ENCODE measurements around the gene CMIP.
A peak's percentile ranks its signal among the peaks of the same experiment; 100 is the strongest.

The CMIP gene

DNA sequence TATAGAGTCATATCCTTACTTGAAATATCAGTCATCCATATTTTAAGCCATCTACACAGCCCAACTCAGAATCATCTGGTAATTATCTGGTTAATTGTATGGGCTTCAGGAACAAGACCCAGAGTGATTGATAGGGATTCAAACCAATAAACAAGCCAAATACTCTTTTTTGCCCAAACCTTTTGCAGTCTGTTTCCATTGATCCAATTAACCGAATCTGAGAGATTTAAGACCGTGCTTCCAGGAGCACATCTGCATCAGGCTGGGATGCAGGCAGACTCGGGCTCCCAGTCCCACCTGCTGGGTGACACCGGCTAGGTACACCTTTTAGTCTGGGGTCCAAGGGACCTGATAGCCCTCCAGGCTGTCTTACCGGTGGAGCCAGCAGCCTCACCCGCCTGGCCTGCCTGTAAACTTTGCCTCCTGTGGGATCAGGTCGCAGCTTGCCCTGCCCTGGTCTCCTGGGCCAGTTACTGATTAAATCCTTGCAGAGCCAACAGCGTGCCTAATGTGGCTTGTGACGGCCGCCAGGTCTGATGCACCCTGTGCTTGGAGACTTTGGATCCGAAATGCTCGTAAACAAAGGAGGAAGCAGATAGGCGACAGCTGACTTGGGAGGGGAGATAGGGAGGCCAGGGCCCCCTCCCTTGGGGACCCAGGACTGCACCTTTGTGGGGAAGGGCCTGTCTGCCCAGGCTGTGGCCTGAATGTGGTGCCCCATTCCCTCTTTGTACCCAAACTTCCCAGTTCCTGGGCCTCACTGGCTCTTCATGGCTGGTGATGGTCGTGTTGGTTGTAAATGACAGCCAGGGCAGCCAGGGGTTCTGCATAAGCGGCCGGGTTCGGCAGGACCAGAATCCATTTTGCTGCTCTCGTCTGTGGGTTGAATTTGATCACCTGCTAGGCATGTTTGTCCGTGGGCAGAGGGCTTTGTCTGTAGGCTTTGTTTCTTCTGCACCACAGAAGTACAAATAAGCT, 3.8 kb downstream of the CMIP start:
- no peak for DNase-seq

DNA sequence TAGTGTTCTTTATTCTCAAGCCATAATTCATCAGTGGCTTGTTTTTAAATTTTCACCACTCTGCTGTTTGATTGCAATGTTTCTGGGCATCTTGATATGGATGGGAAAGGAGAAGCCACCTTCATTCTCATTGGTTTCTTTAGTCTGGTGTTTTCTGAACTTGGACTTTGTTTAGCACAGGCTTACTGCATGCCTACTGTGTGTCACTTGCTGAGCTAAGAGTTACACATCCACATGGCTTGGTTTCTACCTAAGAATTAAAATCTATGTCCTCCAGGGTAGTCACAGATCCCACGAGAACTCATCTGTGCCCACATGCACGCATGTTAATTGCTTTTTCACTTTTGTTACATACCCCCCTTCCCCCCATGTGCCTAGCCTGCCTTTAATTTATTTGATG, 4.6 kb downstream of the CMIP start:
- DNase-seq = no peak

DNA sequence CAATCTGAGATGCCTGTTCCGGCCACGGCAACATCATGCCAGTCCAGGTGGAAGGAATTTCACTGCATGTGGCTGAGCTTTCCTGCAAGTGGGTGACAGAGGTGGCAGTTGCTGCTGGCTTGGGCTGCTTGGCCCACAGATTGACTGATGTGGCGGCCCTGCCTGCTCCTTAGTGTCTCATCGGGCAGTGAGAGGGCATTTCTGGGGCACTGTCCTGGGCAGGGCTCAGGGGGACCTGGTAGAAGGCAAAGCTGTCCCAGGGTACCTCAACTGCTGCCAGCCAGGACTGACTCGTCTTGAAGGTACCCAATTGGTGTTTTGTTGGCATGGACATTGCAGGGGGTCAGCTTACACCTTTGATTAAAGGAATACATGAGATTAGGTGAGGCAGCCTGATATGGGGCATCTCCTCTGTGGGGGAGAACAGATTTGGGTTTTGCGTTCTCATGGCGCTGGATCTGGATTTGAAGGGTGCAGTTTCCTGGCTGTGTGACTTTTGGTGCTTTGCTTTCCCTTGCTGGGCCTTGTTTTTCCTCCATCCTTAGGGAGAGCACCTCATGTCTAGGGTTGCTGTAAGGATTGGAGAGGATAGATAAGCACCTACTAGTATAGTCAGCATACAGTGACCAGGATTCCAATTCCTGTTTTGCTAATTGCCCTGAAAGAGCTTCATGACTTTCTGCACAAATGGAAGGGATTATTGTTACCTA, 5.4 kb downstream of the CMIP start:
- DNase-seq = no peak

DNA sequence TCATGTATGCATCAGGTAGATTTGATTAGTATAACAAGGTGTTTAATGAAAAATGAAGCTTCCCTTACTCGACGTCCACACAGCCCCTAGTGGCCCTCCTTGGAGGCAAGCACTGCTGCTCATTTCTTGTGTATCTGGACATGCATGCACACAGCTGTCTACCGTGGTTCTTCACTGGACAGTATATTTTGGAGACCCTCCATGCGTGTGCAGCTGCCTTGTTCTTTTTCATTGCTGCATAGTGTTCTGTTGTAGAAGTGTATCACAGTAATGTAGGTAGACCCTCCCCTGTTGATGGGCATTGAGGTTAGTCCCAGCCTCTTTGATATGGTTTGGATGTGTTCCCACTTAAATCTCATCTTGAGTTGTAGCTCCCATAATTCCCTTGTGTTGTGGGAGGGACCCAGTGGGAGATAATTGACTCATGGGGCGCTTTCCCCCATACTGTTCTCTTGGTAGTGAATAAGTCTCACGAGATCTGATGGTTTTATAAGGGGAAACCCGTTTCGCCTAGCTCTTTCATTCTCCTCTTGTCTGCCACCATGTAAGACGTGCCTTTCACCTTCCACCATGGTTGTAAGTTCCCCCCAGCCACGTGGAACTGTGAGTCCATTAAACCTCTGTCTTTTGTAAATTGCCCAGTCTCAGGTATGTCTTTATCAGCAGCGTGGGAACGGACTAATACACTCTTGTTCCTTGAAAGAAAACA, 6.3 kb downstream of the CMIP start:
- DNase-seq = no peak

DNA sequence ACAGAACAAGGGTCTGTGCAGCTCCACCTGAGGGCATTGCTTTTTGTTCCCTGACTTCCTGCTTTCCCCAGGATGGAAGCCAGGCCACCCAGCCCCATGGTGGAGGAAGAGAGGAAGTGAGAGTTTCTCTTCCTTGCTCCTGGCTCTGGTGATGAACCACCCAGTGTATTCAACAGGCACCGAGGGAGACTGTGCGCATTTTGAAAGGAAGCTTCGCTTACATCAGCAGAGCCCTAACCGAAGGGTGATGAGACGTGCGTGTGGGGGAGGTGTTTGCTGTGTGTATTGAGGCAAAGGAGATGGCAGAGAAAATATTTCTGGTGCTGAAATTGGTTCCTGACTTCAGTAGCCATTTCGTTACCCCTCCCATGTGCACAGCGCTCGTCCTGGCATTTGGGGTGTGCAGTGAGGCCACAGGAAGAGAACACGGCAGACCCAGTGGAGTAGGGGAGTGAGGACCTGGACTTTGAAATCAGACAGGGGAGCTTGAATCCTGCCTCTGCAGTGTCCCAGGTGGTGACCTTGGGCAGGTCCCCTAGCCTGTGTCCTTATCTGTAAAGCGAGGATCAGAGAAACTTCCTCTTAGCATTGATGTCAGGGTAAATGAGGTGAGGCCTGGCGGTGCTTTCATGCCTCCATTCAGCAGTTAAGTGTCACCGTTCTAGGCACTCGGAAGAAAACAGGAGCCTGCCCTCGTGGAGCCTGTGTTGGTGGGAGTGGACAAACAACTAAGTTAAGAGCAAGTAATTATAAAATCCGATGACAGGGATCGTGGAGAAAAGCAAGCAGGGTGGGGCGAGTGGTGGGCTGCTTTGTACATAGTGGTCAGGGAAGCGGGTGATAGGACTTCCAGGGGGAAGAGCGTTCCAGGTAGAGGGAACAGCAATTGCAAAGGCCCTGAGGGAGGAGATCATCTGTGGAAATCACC, 7.4 kb downstream of the CMIP start:
- no peak for DNase-seq

DNA sequence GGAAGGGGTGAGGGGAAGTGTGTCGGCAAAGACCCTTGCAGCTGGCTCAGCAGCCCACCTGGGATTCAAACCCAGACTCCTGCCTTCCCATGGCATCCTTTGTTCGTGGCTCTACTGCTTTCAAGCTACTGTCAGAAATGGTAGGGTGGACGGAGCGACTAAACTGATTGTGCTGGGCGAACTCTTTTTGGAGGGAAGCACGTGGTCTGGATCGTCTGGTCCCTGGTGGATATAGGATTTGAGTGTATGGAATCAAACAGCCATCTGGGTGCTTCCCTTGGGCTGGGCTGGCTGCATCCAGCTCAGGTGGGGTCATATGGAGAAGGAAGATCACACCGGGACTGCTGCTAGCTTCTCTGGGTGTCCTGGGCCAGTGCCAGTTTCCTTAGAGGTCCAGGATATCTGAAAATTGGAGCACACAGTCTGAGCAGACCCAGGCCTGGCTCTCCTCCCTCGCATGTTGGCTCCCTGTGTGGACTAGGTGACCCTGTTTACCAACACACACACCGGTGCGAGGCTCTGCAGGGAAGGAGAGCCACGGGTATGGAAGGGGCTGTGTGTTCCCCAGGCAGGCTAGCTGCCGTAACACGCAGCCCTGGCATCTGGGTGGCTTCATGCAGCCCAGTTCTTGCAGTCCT, 8.6 kb downstream of the CMIP start:
- no peak for DNase-seq

DNA sequence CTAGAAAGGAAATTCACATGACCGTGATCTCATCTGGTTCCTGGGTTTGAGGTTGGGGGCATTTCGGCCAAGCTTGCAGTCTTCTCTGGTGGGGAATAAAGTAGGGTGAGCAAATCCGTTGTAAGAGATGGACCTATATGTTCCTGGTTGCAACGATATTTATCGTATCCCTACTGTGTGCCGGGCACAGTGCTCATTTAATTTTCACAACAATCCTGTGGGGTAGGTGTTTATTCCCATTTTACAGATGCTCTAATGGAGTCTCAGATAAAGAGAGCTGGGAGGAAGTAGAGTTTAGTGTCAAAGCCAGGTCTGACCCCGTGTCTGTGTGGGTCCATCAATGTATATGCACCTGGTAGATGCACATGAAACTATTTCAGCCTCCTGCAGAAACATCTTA, 9.4 kb downstream of the CMIP start:
- no peak for DNase-seq

DNA sequence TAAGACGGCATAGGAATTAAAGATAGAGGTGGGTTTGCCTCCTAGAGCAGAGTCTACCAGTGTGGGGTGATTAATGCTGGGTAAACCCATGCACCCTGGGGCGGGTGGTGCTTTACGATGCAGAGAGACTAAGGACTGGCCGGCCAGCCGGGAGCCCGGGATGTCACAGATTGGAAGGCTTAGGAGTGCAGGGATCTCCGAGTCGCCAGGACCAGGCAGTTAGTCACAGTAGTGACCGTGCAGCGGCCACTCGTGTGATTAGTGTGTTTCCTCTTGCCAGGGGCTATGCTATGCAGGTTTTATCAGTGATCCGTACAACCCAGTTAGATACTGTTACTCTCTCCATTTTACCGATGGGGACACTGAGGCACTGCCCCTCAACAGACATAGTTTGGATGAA, 10.4 kb downstream of the CMIP start:
- no peak for DNase-seq

DNA sequence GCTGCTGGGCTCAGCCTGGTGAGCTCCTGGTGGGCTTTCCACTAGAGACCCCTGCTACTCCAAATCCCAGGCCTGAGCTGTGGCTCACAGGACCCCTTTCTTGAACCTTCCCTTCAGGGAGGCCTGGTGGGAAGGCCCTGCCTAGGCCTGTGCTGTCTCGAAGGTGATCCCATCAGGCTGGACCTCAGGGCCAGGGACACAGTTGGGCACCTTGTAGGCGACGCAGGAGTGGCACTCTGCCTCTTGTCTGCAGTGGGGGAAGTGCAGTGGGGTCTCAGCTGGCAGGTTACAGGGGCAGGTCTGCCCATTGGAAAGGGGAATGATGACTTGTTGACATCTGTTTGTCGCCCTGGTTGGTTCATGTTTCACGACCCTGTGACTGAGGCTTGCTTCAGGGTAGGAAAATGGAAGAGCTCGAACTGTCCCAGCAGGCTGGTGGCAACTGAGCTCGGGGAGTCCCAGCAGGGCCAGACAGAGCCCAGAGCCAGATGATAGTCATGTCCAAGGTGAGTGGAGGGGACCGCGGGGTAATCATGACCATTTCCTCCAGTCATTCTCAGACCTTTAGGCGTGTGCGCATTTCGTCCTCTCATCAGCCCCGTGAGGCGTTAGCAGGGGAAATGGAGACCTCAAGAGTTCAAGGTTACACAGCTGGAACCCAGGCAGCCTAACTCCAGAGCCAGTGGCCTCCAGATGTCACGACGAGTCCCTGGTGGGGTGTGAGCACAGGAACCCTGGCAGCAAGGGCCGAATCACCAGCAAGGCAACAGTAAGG, 11.3 kb downstream of the CMIP start:
- no peak for DNase-seq

DNA sequence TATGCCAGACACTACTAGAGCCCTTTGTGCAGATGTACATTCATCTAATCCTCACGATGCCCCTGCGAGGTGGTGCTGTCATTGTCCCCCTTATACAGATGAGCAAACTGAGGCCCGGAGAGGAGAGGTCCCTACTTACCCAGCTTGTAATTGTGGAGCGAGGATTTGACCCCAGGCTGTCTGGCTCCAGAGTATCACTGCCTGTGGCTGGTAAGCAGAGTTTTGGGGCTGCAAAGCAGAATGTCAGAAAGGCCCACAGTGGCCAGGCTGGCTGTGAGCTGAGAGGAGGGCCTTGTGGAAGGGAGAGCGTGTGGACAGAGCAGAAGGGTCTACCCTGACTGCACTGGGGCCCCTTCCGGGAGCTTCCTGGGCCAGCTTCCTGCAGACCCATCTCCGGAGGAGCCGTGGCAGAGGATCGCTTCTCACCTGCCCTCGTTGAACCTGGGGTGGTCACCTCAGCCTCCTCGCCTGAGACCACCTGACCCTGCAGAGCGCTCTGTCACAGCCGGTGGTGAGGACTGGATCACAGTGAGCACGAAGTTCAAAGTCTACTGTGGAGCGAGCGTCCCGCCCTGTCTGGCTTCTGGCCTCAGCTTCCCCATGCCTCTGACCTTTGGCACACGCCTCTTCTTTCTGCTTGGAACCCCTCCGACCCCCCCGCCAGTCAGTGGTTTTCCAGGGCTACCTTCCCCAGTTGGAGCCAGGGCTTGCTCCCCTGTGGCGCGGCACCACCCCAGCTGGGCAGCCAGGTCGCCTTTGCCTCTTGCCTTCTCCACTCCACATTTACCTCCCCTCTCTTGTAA, 12.1 kb downstream of the CMIP start:
- DNase-seq = no peak

DNA sequence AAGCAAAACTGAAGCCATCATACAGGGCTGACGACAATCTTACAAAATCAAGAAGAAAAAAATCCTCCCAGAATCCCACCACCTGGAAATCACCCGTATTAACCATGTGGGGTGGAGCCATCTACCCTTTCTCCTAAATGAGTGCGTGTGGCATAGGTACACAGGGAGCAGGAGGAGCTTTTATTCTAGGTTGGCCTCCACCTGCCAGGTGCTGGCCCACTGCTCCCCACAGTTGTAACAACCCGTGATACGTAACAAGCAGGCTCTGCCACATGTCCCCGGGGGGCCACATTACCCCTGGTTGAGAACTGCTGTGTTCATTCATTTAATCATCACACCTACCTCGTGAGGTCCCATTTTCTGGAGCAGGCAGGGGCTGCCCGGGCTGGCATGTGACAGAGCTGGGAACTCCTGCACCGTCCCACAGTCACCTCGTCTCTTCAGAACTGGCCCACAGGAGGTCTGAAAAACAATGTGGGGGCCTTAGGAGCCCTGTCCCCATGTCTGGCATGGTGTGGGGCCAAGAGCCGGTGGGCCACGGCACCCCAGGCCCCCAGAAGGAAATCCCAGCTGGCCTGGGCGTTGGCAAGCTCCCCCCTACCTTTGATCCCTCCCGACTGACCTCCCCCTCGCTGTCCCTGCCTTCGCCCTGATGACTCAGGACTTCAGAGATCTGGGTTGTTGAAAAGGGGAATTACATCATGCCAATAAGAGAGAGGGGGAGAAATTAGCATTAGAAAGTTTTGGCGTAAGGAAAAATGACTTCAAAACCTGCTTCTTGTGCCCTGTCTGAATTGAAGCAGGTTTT, 12.9 kb downstream of the CMIP start:
- peak; percentile 76 for DNase-seq

DNA sequence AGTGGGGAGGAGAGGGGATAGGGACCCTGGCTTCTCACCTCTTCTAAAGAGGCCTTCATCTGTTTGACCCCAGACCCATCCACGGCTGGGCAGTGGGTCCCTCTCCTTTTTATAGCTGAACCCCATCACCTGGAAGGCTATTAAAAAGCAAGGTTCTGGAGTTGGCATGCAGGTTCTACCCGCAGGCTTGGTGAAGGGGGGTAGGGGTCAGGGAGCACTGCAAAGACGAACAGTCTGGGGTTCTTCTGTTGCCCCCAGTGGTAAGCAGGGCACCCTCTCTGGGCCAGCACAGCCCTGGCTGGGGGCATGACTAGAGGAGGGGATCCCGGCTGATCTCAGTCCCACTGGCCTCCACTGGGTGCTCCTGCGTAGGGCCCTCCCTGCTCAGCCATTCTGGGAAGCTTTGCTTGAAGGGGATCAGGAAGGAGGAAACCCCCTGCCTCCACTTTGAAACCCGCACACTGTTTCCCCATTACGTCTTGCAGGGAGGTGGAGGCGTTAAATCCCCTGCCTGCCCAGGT, 13.6 kb downstream of the CMIP start:
- DNase-seq = no peak

DNA sequence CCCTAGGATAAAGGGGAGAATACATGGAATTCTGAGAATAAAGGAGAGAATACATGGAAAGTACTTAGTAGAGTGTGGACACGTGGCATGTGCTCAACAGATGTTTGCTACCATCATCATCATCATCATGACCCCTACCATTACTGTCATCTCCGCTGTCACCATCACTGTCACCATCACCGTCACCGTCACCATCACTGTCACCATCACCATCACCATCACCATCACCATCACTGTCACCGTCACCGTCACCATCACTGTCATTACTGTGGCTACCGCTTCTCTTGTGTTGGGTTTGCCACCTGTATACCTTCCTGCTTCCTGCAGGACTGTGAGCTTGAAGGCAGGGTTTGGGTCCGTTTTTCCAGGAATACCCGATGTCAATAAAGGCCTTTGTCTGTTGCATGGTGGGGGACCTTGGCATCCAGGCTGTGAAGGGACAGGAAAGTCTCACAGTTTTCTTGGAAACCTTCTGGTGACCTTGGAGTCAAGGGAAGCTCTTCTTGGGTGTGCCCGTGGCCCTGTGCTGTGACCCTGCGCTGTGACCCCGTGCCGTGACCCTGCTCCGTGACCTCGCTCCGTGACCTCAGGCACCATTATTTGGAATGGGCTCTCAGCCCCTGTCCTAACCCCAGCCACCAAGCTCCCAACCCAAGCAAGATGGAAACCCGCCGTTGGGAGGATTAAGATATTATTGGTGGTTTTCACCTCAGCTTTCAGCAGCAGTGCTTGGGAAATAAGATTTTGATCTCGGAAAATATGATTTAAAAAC, 14.4 kb downstream of the CMIP start:
- no peak for DNase-seq

DNA sequence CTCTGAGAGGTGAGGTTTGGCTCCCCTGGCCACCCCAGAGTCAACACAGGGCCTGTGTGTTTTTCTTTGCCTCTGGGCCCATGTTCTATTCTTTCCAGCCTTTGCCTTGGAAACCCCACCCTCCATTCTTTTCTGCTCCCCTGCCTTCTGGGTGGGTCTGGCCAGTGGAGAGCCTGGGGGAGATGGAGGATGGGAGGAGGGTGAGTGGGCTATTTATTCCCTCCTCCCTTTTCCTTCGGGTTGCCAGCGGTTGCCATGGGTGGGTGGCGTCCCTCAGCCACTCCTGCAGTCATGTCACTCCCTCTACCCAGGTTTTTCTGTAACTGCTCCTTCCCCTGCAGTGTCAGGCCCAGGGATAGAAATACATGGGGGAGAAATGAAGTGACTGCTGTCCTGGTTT, 15.5 kb downstream of the CMIP start:
- no peak for DNase-seq

DNA sequence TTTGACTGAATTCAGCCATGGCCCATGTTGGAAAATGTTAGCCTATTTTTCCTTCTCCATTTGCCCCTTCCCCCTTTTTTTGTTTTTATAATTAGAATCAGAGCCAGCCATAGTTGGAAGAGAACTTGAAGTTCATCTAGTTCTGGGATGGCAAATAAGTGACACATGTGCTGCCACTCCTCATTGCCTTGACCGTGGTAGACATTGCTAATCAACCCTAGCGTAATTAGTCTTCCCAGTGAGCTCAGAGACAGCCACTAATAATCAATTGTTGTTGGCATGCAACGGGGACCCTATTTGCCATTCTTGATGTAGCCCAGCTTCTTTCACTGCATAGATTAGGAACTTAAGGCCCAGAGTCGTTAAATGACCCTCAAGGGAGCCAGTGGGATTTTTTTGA, 16.6 kb downstream of the CMIP start:
- no peak for DNase-seq

DNA sequence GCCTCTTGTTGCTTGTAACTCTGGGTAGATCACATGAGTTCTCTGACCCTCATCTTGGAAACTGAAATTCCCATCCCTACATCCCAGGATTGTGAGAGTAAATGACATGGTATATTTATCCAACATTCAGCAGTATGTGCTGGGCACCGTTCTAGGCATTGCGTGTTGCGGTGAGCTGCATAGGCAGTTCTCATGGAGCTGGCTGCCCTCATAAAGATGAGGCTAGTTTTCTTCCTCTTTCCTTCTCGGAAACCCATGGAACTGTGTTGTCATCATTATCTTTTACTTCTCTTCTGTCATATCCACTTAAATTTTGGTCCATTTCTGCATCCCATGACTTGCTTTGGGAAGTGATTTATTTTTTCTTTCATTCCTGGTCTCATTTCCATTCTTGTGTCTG, 17.2 kb downstream of the CMIP start:
- DNase-seq = no peak

DNA sequence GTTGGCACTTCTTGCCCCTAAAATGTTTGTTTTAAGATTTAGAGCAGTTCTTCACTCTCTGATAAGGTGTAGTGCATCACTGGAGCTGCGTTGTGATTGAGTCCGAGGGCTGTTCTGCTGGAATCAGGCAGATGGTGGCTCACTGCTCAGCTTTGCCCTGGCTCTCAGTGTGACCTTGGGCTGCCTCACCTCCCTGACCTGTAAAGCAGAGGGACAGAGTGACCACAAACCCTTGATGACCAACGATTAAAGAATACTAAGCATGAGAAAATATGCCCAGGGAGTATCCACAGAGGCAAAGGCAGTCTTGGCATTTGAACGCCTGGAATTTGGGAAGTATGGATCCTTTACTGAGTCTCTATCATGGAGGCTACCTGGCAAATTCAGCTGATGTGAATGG, 18.1 kb downstream of the CMIP start:
- DNase-seq = no peak

DNA sequence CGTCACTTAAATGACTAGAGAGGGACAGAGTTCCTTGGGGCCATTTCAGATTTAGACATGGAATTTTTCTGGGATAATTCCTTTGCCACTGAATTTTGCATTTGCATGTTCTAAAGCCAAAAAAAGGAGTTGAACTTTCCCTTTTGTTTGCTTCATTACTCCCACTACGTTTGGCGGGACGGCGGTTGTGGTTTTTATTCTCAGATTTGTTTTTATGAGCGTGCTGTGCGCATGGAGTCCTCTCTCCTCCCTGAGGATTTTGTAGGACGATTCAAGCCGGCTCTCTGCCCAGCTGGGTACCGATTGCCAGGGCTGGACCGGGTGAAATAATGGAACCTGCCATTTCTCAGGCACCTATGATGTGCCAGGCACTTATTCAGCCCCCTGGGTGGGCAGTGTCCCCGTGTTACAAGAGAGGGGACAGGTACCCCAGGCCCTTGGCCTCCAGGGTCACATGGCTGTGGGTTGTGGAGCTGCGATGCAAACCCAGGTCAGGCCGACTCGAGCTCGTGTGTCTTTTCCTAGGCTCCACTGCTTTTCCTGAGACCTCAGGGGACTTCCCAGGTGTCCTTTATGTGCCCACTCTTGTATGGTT, 18.8 kb downstream of the CMIP start:
- DNase-seq = no peak

Measured in EL (cell line).